ENCODE results near the gene MSL3B.

- no peak for TF ChIP-seq CTCF (IDR thresholded peaks at IDR 0.05)
- no peak for TF ChIP-seq POLR2A (IDR thresholded peaks at IDR 0.05)
- TF ChIP-seq POLR2AphosphoS5 (IDR thresholded peaks at IDR 0.05), result no peak
- TF ChIP-seq EP300 (IDR thresholded peaks at IDR 0.05), result no peak
These were observed 48.1 kb downstream of the MSL3B start for GRCh38 chr2:233819884-233820773.
